ENCODE results near the gene HECTD4.

DNA sequence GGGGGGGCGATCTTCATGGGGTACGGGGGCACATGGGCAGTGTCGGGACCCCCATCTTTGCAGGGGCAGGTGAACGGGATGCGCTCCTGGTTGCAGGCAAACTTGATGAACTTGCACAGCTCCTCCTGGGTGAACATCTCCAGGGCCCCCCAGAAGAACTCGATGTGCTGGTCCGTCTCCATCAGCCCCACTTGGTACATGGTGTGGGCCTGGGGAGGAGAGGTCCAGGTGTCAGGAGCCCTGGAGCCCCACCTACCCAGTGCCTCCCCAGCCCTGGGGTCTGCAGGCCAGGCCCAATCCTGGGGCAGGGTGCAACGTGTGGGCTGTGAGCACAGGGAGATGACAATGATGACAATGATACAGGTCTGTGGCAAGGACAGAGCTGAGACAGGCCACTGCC is 219.2 kb downstream of the HECTD4 start:
- TF ChIP-seq CTCF (IDR thresholded peaks at IDR 0.05) (no peak), POLR2A (IDR thresholded peaks at IDR 0.05) (no peak)
